NCI-H82 treated with DMSO at 0.1 percent for 48 hours (cell line): Measurements from ENCODE around the gene SCYGR5.
"Not testable (repeated sequence)": the region's sequence is repeated elsewhere in the genome, so short reads cannot be mapped to it uniquely, and the experiment has no call there.

Source experiments
- DNase-seq: peaks from one replicate; lab custom pipeline; 2025; ENCODE audit not compliant: unreplicated experiment; lab: John Stamatoyannopoulos, UW

The SCYGR5 gene

GRCh38 chr2:227666631-227667170 is at the start of gene SCYGR5:
Gene SCYGR5 (plus strand): TSS chr2:227666804. CDS start chr2:227666804, 0 bp downstream.
- DNase-seq = not testable (repeated sequence)

DNA sequence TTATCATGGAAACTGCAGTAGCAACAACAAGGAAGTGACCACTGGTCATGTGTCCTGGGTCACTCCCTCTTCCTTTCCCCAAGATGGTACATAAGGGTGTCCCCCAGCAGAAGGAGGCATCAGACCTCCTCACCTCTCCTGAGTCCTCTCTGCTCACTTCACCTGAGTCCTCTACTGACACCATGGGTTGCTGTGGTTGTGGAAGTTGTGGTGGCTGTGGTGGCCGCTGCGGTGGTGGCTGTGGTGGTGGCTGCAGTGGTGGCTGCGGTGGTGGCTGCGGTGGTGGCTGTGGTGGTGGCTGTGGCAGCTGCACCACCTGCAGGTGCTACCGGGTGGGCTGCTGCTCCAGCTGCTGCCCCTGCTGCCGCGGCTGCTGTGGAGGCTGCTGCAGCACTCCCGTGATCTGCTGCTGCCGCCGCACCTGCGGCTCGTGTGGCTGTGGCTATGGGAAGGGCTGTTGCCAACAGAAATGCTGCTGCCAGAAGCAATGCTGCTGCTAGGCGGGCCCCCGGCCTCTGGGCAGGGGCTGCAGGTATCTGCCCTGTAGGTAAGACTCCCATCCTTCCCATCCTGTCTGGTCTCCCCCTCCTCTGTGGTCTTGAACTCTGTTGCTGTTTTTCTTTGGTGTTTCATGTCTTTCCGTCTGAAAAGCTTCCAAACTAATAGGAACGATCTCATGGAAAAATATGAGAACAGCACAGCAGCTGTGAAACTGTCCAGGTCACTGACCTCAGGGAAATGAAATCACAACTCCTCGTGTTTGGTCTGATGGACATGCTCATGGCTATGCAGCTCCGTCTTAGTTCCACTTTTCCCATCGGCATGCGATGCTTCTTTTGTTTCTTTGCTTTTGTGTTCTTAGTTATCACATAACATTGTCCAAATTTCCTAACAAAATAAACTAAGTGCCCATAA is 49.0 kb upstream of the SCYGR5 start, which contains the start of gene SCYGR4:
Gene SCYGR4 (plus strand): TSS at position 183 of the 915 bp plus-strand sequence. CDS start 0 bp downstream, at position 183.
- no peak for DNase-seq

DNA sequence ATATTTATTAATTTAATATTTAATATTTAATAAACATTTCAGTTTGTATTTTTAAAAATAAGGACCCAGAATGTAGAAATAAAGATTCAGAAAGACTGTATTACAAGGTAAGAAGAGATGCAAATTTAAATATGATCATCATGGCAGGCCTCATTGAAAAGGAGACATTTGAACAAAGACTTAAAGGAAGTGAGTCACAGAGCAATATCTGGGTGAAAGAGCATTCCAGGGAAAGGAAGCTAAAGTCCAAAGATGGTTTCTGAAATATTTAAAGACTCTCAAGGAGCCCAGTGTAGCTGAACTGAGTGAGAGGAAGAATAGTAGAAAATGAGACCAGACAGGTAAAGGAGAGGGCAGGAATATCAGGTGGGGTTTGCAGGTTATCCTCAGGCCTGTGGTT is 43.4 kb upstream of the SCYGR5 start:
- no peak for DNase-seq

DNA sequence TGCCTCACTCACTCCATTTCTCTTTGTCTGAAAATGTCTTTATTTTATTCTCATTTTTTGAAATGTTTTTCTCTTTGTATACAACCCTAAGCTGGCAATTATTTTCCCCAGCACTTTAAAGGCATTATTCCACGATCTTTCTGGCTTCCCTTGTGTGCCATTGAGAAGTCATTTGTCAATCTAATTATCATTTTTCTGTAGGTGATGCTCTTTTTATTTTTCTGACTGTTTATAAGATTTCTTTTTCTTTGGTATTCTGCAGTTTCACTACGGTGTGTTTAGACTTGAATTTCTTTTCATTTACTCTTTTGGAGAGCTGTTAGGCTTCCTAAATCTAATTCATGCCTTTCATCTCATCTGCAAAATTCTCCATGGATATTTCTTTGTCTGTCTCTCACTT is 41.2 kb upstream of the SCYGR5 start:
- DNase-seq = no peak

GRCh38 chr2:227626580-227627151 is 39.9 kb upstream of the SCYGR5 start:
- no peak for DNase-seq

DNA sequence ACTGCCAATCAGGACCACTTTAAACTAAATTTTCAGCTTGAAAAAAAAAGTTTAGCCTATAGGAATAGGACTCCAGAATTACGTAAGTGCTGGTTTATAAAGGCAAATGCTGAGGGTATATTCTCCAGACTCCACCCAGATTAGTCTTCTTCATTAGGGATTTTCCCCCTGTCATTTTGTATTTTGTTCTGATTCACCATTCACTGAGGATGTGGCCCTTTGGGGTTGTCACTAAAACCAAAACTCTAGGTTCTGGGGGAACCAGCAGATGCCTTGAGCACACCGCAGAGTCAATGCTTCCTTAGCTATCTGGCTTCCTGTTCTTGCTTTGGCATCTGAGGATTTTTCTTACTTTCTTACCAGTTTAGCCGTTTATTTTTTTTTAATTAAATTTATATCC is 38.8 kb upstream of the SCYGR5 start:
- no peak for DNase-seq

DNA sequence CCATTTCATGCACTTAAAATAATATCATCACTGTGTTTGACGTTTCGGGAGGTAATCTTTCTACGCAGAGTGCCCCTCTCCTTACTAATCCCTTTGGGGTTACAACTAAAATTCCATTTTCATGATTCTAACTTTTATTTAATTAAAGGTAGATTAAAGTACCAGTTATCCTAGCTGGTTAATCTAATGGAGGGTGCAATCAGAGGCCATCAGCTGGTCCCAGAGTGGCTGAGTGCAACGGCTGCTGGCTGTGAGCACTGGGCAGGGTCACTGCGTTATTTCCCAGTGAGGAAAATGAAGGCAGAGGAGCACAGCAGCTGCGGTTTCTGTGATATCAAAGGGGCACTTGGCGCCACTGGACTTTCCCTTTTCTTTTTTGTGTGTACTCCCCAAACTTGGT is 37.2 kb upstream of the SCYGR5 start:
- DNase-seq = no peak

DNA sequence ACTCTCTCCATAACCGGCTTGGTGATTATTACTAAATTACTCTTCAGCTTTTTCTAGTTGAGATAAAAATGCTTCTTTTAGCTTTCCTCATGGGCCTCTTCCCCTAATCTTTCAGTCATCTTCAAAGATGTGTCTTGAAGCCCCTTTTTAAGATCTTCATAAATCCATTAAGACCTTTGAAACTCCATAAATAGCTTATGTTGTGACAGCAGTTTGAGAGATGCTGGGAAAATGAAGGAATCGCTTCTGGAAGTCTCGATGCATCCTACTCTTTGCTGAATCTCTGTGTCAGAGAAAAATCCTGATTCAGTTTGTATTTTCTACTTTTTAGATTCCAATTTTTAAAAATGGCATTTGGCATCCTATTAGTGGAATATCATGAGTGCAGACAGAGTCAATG is 36.3 kb upstream of the SCYGR5 start:
- DNase-seq = no peak

GRCh38 chr2:227632827-227633226 is 33.8 kb upstream of the SCYGR5 start:
- no peak for DNase-seq

DNA sequence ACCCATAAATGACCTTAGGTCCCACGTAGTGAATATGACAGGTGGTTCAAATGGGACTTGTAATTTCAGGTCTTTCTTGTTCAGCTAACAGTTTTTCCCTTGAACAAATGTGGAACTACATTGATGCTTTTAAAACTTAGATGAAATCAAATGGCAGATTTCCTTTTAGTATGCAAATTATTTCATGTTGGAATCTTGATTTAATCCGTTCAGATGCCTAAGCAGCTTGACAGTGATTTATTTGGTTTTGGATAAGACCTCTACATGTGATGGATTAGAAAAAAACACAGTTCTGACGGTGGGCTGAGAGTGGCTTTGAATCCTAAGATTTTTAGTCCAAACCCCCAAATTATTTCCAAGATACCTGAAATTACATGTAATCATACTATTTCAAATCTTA is 32.4 kb upstream of the SCYGR5 start:
- no peak for DNase-seq

GRCh38 chr2:227642656-227643055 is 23.9 kb upstream of the SCYGR5 start:
- no peak for DNase-seq

GRCh38 chr2:227643990-227644551 is 22.5 kb upstream of the SCYGR5 start:
- DNase-seq = no peak

GRCh38 chr2:227653419-227653818 is 13.2 kb upstream of the SCYGR5 start:
- DNase-seq = no peak

GRCh38 chr2:227654426-227654825 is 12.2 kb upstream of the SCYGR5 start:
- no peak for DNase-seq

- DNase-seq = no peak
Observed at GRCh38 chr2:227655454-227655853, 11.2 kb upstream of the SCYGR5 start.

DNA sequence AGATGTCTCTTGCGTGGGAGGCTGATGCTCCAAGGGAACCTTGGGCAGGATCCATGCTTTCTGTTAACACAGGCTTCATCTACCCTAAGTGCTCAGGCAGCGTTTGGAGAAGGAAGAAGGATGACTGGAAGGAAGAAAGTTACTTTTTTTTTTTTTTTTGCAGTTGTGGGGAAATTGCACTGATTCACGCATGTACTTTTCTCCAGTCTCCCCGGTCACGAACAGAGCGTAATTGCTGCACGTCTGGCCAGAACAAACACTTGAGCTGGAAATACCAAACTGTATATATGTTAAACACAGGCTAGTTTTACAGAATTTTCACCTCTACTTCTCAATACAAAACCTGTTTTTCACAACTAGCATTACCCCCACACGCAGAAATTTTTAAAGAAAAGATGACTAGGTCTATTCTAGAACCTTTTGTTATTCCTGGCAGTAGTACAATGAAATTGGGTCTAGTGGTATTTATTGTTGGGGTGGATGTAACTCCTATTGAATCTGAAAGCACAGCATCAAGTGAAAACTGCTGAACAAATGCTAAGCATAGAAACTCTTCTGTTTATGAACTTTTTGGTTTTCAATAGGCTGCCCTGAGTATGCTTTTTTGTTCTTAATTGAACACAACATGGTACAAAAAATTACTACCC is 9.3 kb upstream of the SCYGR5 start:
- no peak for DNase-seq

DNA sequence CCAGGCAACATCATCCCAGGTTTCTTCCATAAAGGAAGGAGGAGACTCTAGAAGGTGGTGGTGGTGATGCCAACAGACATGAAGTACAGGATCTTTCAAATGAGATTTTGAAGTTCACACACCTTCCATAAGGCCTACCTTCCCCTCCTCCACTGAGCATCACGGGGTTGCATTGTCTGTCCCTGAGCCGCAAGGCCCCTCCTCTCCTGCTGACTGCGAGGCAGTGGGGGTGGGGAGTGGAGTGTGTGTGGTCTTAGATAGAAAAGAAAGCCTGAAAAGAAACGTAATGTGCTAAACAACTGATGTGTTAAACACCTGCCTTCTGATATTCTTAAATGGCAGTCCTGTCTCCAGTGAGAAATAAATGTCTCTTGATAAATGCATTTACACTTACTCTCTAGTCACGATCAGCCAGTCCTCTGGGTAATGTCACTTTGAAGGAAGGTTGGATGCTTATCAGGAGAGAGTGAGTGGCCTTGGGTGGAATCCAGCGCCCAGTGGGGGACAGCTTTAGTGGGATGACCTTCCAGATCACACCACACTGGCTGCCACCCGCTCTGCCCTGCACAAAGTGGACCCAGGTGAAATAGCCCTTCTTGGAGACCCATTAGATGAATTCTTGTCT is 5.5 kb upstream of the SCYGR5 start:
- DNase-seq = no peak

- no peak for DNase-seq
Observed at GRCh38 chr2:227661827-227662226, 4.8 kb upstream of the SCYGR5 start.

DNA sequence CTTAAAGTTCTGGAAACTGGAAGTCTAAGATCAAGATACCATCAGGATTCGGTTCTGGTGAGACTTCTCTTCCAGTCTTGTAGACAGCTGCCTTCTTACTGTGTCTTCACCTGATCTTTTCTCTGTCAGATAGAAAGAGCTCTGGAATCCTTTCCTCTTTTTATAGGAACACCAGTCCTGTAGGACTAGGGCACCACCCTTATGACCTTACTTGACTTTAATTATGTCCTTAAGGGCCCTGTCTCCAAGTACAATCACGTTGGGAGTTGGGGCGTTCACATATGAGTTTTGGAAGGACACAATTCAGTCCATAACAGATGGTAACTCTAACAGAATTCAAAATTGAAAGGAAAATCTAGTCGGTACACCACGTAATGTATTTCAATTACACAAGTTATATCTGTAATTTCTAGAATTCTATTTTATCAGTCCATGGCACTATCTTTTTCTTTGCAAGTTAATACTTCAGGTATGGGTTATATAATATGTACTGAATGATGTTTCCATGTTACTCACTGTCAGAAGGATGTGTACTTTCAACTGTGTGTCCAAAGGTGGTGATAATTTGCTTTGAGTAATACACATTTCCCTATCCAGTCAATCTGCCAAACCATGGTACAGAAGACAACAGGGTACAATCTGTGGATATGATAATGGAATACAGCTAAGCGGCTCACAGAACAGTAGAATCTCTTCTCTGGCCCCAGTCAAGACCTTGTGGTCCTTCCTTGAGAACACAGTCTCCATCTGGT is 1.2 kb upstream of the SCYGR5 start:
- no peak for DNase-seq
